HG03039 (cell line): ENCODE data around the gene SLC22A16.
"Not testable (repeated sequence)": the region's sequence is repeated elsewhere in the genome, so short reads cannot be mapped to it uniquely, and the experiment has no call there.

Experiments used
- ATAC-seq: cut with Tn5 transposase; IDR thresholded peaks from one replicate; pipeline ENCODE4 v1.9.1; 2021; ENCODE audit warnings: mild to moderate bottlenecking, moderate library complexity; ENCODE audit not compliant: unreplicated experiment

Gene SLC22A16, protein sequence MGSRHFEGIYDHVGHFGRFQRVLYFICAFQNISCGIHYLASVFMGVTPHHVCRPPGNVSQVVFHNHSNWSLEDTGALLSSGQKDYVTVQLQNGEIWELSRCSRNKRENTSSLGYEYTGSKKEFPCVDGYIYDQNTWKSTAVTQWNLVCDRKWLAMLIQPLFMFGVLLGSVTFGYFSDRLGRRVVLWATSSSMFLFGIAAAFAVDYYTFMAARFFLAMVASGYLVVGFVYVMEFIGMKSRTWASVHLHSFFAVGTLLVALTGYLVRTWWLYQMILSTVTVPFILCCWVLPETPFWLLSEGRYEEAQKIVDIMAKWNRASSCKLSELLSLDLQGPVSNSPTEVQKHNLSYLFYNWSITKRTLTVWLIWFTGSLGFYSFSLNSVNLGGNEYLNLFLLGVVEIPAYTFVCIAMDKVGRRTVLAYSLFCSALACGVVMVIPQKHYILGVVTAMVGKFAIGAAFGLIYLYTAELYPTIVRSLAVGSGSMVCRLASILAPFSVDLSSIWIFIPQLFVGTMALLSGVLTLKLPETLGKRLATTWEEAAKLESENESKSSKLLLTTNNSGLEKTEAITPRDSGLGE

GRCh38 chr6:110476046-110476849 lies at the start of gene SLC22A16:
Gene SLC22A16, minus strand, starts transcription at chr6:110476613. Its CDS starts 39 bp downstream, at chr6:110476574.
- no peak for ATAC-seq

- no peak for ATAC-seq
Measured at GRCh38 chr6:110525001-110525400, 48.6 kb upstream of the SLC22A16 start.

- no peak for ATAC-seq
Measured at GRCh38 chr6:110524305-110524704, 47.9 kb upstream of the SLC22A16 start.

DNA sequence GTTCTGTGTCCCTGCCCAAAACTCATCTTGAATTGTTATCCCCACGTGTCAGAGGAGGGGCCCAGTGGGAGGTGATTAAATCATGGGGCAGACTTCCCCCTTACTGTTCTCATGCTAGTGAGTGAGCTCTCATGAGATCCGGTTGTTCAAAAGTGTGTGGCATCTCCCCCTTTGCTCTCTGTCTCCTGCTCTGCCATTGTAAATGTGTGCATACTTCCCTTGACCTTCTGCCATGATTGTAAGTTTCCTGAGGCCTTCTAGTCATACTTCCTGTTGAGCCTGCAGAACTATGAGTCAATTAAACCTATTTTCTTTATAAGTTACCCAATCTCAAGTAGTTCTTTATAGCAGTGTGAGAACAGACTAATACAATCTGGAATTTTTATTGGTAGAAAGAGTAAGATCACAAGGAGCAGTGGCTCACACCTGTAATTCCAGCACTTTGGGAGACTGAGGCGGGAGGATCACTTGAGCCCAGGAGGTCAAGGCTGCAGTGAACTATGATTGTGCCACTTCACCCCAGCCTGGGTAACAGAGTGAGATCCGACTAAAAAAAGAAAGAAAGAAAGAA lies 47.1 kb upstream of the SLC22A16 start:
- ATAC-seq, result no peak

- no peak for ATAC-seq
Measured at GRCh38 chr6:110522427-110522826, 46.0 kb upstream of the SLC22A16 start.

GRCh38 chr6:110520992-110521543 lies 44.7 kb upstream of the SLC22A16 start:
- ATAC-seq, result no peak

- ATAC-seq, result no peak
Measured at GRCh38 chr6:110520209-110520965, 44.0 kb upstream of the SLC22A16 start.

DNA sequence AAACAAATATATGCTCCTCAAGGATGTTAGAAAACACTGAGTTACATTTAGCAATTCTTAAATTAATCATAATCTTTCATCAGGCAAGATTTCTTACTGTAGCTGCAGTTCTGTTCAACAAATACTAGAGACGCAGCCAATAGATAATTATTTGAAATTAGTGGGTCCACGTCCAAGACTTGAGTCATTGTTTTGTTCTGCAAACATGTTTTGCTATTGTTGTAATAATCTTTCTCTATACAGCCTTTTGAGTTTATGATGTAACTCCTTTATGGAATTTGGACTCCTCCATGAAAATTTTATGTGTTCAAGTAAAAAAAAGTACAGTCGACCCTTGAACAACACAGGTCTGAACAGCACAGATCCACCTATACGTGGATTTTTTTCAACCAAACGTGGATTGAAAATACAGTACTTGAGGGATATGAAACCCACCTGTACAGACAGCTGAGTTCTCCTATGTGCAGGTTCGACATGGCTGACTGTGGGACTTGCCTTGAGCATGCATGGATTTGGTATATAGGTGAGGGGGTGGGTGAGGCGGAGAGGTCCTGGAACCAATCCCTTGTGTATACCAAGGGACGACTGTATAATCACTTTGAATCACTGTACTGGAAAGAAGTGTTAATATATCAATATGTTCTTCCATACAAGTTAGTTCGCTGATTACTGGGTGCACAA lies 41.3 kb upstream of the SLC22A16 start:
- ATAC-seq, result no peak

- ATAC-seq, result no peak
Measured at GRCh38 chr6:110517034-110517433, 40.6 kb upstream of the SLC22A16 start.

GRCh38 chr6:110514818-110515217 lies 38.4 kb upstream of the SLC22A16 start:
- ATAC-seq, result no peak

DNA sequence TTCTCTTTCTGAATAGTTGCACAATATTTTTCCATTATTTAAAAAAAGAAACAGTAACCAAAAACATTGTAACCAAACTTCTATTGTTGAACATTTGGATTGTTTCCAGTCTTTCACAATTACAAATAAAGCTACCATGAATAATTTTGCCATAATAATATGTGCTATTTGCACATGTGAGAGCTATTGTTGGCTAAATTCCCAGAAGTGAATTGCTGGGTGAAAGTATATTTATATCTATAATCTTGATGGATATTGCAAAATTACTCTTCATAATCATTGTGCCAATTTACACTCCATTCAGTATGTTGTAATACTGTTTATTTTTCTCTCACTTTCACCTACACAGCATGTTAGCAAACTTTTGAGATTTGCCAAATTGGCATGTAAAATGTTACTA lies 36.6 kb upstream of the SLC22A16 start:
- ATAC-seq, result no peak

DNA sequence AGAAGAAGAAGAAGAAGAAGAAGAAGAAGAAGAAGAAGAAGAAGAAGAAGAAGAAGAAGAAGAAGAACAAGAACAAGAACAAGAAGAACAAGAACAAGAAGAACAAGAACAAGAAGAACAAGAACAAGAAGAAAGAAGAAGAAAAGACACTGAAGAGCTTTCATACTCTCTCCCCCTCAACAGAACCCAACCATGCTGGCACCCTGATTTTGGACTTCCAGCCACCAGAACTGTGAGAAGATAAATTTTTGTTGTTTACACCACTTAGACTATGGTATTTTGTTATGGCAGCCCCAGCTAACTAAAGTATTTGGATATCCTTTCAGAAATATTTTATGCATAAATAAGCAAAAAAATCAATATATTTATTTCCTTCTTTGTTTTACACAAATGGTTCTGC lies 36.1 kb upstream of the SLC22A16 start:
- ATAC-seq, result not testable (repeated sequence)

- no peak for ATAC-seq
Measured at GRCh38 chr6:110511401-110511800, 35.0 kb upstream of the SLC22A16 start.

DNA sequence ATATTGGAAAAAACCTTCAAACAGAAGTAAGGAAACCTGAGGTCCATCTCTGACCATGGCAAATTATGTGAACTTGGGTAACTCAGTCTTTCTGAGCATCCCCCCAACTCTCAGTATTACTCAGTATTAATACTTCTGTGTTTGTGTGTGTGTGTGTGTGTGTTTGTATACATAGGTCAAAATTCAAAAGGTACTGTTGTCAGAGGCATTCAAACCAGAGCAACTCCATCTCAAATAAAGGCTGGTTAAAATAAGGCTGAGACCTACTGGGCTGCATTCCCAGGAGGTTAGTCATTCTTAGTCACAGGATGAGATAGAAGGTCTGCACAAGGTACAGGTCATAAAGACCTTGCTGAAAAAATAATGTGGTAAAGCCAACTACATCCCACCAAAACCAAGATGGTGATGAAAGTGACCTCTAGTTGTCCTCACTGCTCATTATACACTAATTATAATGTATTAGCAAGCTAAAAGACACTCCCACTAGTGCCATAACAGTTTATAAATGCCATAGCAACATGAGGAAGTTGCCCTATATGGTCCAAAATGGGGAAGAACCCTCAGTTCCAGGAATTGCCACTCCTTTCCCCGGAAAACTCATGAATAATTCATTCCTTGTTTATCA lies 33.3 kb upstream of the SLC22A16 start:
- ATAC-seq, result no peak

DNA sequence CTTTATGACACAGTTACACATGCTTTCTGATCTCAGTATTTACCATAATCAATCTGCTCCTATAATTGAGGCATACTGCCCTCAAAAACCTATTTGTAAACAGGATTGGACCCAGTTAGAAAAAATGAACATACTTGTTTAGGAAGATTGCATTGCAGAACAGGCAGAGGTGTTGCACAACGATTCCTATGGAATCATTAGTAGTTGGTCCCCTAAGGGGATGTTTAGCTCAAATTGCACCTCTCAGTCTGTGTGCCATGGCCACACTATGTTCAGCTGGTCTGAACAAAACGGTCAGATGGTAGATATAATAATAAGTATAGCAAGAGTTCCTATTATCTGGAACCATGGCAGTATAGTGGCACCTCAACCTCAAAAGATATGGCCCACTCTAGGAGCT lies 28.5 kb upstream of the SLC22A16 start:
- ATAC-seq, result not testable (repeated sequence)

DNA sequence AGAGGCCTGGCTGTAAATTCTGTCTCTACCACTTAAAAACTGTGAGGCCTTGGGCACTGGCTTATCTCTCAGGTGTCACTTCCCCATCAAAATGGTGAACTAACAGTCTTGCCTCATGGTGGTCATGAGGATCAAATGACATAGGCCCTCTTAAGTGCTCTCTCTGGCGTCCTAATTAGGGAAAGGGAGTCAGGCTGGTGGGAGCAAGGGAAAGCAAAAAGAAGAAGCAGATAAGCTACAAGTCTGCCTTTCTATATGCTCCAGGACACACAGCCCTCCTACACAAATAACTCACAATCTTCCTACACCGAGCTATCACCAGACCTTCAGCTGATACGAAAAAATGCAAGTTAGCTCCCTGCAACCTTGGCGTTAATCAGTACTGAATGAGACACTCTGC lies 19.5 kb upstream of the SLC22A16 start:
- no peak for ATAC-seq

DNA sequence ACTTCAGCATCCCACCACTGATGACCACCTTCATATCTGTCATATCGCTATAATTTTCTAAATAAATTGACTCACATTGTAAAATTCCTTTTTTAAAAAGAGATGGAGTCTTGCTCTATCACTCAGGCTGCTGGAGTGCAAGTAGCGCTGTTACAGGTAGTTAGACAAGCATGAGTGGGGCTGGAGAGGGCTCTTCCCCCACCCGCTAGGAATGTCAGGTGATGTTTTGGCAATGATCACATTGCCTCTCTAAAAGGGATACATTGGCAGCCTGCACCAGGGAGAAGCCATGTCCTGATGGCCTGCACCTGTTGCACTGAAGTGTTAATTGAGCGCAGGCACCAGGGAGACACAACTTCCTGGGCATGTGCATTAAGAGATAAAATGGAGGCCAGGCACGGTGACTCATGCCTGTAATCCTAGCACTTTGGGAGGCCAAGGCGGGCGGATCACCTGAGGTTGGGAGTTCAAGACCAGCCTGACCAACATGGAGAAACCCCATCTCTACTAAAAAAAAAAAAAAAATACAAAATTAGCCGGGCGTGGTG lies 16.9 kb upstream of the SLC22A16 start:
- ATAC-seq, result no peak

GRCh38 chr6:110492584-110492983 lies 16.2 kb upstream of the SLC22A16 start:
- ATAC-seq, result no peak
